Coronary artery (tissue), 2 donors: ENCODE data around the gene KMT2B.
"Not testable (repeated sequence)": the region's sequence is repeated elsewhere in the genome, so short reads cannot be mapped to it uniquely, and the experiment has no call there.

Source experiments
- DNase-seq: peaks from one replicate; pipeline ENCODE4 v3.0.0-alpha.2; 2017; ENCODE audit warnings: low spot score
- H3K27ac ChIP-seq, 2 donors: fragments of 200-600 bp; sonication (generic); one replicate each; pipeline ENCODE4 v1.5.1; 2016 to 2019
- H3K4me3 ChIP-seq: fragments of 200-600 bp; sonication (generic); 2 replicates; pipeline ENCODE4 v1.5.1; 2016; ENCODE audit warnings: mild to moderate bottlenecking, moderate library complexity
- TF ChIP-seq, protein P1 (sequence below): fragments of 200-600 bp; sonication (generic); IDR thresholded peaks from one replicate; pipeline ENCODE4 v1.5.1; 2019; ENCODE audit warnings: antibody characterized with exemption

The KMT2B gene

DNA sequence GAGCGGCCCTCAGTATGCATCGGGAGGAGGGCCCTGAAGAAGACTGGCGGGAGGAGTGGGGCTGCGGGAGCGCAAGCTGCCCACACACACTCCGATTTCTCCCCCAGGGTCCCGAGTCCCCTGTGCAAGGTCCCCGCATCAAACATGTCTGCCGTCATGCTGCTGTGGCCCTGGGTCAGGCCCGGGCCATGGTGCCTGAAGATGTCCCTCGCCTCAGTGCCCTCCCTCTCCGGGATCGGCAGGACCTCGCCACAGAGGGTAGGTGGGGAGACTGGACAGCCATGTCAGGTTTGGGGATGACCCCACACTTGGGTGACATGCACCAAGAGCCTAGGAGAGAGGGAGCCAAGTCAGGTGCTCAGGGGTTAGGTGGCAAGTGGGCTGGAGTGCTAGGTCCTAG lies 4.7 kb downstream of the KMT2B start:
- Histone ChIP-seq H3K27ac (no peak overlapping the region), H3K4me3 (no peak overlapping the region)
- TF ChIP-seq, protein P1, sequence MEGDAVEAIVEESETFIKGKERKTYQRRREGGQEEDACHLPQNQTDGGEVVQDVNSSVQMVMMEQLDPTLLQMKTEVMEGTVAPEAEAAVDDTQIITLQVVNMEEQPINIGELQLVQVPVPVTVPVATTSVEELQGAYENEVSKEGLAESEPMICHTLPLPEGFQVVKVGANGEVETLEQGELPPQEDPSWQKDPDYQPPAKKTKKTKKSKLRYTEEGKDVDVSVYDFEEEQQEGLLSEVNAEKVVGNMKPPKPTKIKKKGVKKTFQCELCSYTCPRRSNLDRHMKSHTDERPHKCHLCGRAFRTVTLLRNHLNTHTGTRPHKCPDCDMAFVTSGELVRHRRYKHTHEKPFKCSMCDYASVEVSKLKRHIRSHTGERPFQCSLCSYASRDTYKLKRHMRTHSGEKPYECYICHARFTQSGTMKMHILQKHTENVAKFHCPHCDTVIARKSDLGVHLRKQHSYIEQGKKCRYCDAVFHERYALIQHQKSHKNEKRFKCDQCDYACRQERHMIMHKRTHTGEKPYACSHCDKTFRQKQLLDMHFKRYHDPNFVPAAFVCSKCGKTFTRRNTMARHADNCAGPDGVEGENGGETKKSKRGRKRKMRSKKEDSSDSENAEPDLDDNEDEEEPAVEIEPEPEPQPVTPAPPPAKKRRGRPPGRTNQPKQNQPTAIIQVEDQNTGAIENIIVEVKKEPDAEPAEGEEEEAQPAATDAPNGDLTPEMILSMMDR, result no peak
- DNase-seq, result no peak

- no peak overlapping the region for H3K27ac ChIP-seq
- no peak for DNase-seq
- TF ChIP-seq, protein P1, result no peak
- H3K4me3 ChIP-seq, result no peak overlapping the region
Measured at GRCh38 chr19:35722897-35723296, 5.1 kb downstream of the KMT2B start.

DNA sequence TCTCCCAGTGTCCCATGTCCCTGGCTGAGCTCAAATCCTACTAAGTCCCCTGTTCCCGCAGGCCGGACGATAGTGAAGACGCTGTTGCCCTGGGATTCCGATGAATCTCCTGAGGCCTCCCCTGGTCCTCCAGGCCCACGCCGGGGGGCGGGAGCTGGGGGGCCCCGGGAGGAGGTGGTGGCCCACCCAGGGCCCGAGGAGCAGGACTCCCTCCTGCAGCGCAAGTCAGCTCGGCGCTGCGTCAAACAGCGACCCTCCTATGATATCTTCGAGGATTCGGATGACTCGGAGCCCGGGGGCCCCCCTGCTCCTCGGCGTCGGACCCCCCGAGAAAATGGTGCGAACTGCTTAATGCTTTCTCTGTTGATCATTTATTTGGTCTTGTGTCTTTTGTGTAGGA lies 5.9 kb downstream of the KMT2B start:
- no peak overlapping the region for H3K4me3 ChIP-seq
- TF ChIP-seq, protein P1, result no peak
- no peak overlapping the region for H3K27ac ChIP-seq
- no peak for DNase-seq

DNA sequence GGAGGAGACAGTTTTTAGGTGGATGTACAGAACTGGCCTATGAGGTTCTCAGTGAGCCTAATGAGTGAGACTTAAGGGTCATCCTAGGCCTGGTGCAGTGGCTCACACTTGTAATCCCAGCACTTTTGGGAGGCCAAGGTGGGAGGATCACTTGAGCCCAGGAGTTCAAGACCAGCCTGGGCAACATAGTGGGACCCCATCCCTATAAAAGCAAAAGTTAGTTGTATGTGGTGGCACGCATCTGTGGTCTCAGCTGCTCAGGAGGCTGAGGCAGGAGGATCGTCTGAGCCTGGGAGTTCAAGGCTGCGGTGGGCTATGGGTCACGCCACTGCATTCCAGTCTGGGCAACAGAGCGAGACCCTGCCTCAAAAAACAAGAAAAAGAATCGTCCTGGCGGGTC lies 6.3 kb downstream of the KMT2B start:
- H3K27ac ChIP-seq, H3K4me3 ChIP-seq, DNase-seq: not testable (repeated sequence)

- TF ChIP-seq, protein P1, result no peak
- DNase-seq, result no peak
- Histone ChIP-seq H3K27ac (no peak overlapping the region), H3K4me3 (no peak overlapping the region)
Measured at GRCh38 chr19:35724560-35724959, 6.8 kb downstream of the KMT2B start.

GRCh38 chr19:35725216-35725861 lies 7.5 kb downstream of the KMT2B start:
- TF ChIP-seq, protein P1, result no peak
- H3K4me3 ChIP-seq, result no peak overlapping the region
- no peak for DNase-seq
- H3K27ac ChIP-seq, result no peak overlapping the region

DNA sequence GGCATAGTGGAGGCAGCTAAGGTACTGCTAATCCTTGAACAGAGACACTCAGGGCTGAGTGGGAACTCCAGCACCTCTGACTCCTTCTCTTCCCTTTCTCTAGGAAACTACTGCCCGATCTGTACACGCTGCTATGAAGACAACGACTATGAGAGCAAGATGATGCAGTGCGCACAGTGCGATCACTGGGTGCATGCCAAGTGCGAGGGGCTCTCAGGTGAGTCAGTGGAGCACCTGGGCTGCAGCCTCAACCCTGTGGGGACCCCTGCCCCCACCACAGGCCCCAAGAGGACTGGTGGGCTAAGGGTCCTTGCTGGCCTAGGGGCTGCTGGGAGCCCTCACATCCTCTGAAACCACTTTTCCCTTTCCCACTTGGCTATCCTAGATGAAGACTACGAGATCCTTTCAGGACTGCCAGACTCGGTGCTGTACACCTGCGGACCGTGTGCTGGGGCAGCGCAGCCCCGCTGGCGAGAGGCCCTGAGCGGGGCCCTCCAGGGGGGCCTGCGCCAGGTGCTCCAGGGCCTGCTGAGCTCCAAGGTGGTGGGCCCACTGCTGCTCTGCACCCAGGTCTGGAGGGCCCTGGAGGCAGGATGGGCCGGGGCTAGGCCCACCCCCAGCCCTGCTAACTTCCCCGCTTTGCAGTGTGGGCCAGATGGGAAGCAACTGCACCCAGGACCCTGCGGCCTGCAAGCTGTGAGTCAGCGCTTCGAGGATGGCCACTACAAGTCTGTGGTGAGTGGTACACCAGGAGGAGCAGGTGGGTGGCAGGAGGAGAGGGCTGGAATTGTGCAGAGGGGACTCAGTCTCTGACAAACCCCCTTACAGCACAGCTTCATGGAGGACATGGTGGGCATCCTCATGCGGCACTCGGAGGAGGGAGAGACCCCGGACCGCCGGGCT lies 9.5 kb downstream of the KMT2B start:
- no peak overlapping the region for H3K27ac ChIP-seq
- TF ChIP-seq, protein P1, result no peak
- no peak for DNase-seq
- no peak overlapping the region for H3K4me3 ChIP-seq
